A673 (cell line): Measurements from ENCODE around the gene SUSD6. TPM values are rescaled to one million over a fixed set of nuclear protein-coding genes. Genes with fewer than 3 reads are reported as not detected.

ENCODE experiments used
- BruUV-seq: library from RNA; stranded (reverse); fragments of 400-500 nt; replicated peaks from 2 replicates; lab custom pipeline; 2021; lab: Mats Ljungman, UMichigan
- CTCF ChIA-PET: fragments of 300-600 bp; sonication (Branson Sonifier 250); formaldehyde crosslinking; loops from one replicate; lab custom pipeline; 2022; ENCODE audit warnings: antibody characterized with exemption; lab: Charles Lee
- POLR2A ChIA-PET: fragments of 300-600 bp; sonication (Branson Sonifier 250); formaldehyde crosslinking; loops from one replicate; lab custom pipeline; 2022; ENCODE audit warnings: antibody characterized with exemption; ENCODE audit not compliant: low non-redundant PET; lab: Charles Lee
- DNase-seq: peaks from one replicate; pipeline ENCODE4 v3.0.0-alpha.2; 2015; ENCODE audit warnings: low spot score
- H3K27ac ChIP-seq: fragments of 200-600 bp; sonication (generic); 2 replicates; pipeline ENCODE4 v1.5.1; 2016; ENCODE audit warnings: mixed run types, low read depth, mild to moderate bottlenecking, mixed read lengths, antibody characterized with exemption, low read length; ENCODE audit not compliant: poor library complexity, severe bottlenecking
- H3K27me3 ChIP-seq: fragments of 200-600 bp; sonication (generic); replicated peaks from 2 replicates; pipeline ENCODE4 v1.6.1; 2017; ENCODE audit warnings: mixed run types, low read depth, mild to moderate bottlenecking, mixed read lengths, antibody characterized with exemption, low read length; ENCODE audit not compliant: insufficient read depth, poor library complexity
- H3K36me3 ChIP-seq: fragments of 200-600 bp; sonication (generic); 2 replicates; pipeline ENCODE4 v1.6.1; 2016; ENCODE audit warnings: mixed run types, mild to moderate bottlenecking, mixed read lengths, antibody characterized with exemption, low read length; ENCODE audit not compliant: insufficient read depth, poor library complexity, severe bottlenecking
- H3K4me1 ChIP-seq: fragments of 200-600 bp; sonication (generic); 2 replicates; pipeline ENCODE4 v1.6.1; 2017; ENCODE audit warnings: mixed run types, mild to moderate bottlenecking, mixed read lengths, antibody characterized with exemption, low read length; ENCODE audit not compliant: insufficient read depth, poor library complexity, severe bottlenecking
- H3K4me3 ChIP-seq: fragments of 200-600 bp; sonication (generic); 2 replicates; pipeline ENCODE4 v1.5.1; 2016; ENCODE audit warnings: low read depth, mixed run types, mild to moderate bottlenecking, mixed read lengths, low read length; ENCODE audit not compliant: poor library complexity, severe bottlenecking
- H3K9me3 ChIP-seq: fragments of 200-600 bp; sonication (generic); 2 replicates; pipeline ENCODE4 v1.6.1; 2016; ENCODE audit warnings: mixed run types, low read depth, mild to moderate bottlenecking, mixed read lengths, antibody characterized with exemption, low read length; ENCODE audit not compliant: poor library complexity, severe bottlenecking
- CTCF ChIP-seq: fragments of 300-800, 200-600 bp; sonication (generic); conservative IDR thresholded peaks from 2 replicates; pipeline ENCODE4 v1.5.1; 2017; ENCODE audit warnings: low read depth, mild to moderate bottlenecking, antibody characterized with exemption, low read length, moderate library complexity, mixed read lengths
- EZH2 ChIP-seq: fragments of 200-600 bp; sonication (generic); IDR thresholded peaks from 2 replicates; pipeline ENCODE4 v1.6.1; 2017; ENCODE audit warnings: borderline replicate concordance, low read depth, mild to moderate bottlenecking, mixed read lengths, antibody characterized with exemption, low read length; ENCODE audit not compliant: poor library complexity, severe bottlenecking
- intact Hi-C: fragments of 100-400 bp; cut with micrococcal nuclease; formaldehyde crosslinking; loops from one replicate; pipeline ENCODE4 v1.10.0; 2022; ENCODE audit not compliant: unreplicated experiment
- total RNA-seq: library from RNA; stranded (reverse); gene quantifications from 2 replicates; pipeline ENCODE4 v1.2.3, GENCODE V29; 2021

SUSD6 gene
- total RNA-seq, 1 experiment from 2014 or later: 9.2 TPM

GRCh38 chr14:69719501-69719951 lies 108.1 kb downstream of the SUSD6 start:
- Histone ChIP-seq H3K4me1 (peaks cover 28% of the 10 kb centered on the region), H3K4me3 (no peak overlapping the region), H3K9me3 (no peaks in the 10 kb centered on the region), H3K27ac (peak overlapping the region; percentile 66), H3K27me3 (no peaks in the 10 kb centered on the region), H3K36me3 (no peaks in the 10 kb centered on the region)
- ChIA-PET POLR2A (interaction anchor here (0.6 to 0.7 kb wide), 3 partner anchors 54 to 171 kb away, joined by 3 to 5 read pairs (median 4); no protein-coding TSS in a partner anchor), CTCF (no interaction called here)
- TF ChIP-seq CTCF (no peak), EZH2 (no peak)
- no TSS peak for BruUV-seq
- DNase-seq: peak; percentile 71
- intact Hi-C loops: no loop called here

DNA sequence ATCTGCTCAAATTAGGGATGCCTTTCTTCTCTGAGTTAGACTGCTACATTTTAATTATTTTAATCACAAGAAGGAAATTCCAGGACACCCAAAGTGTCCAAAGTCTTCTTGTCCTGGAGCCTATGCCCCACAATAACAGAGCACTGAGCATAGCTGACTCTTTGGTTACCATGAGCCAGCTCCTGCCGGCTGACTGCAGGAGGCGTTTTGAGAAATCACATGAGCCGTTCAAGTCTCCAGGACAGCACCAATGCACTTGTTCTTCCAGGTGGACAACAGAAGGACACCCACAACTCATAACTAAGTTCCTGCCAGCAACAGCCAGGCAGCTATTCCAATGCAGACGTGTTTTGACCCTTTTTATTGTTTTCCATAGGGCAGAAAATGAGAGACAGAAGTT lies 109.5 kb downstream of the SUSD6 start:
- no peak overlapping the region for H3K27ac ChIP-seq
- H3K9me3 ChIP-seq: no peaks in the 10 kb centered on the region
- no peak overlapping the region for H3K4me3 ChIP-seq
- peaks cover 26% of the 10 kb centered on the region for H3K4me1 ChIP-seq
- intact Hi-C loops: loop anchor here (10.0 kb wide), 1 partner anchor 476 kb away; no protein-coding TSS in a partner anchor
- DNase-seq: no peak
- no peaks in the 10 kb centered on the region for H3K27me3 ChIP-seq
- POLR2A ChIA-PET: no interaction called here
- TF ChIP-seq CTCF: no peak
- H3K36me3 ChIP-seq: no peaks in the 10 kb centered on the region
- CTCF ChIA-PET: no interaction called here
- no TSS peak for BruUV-seq

DNA sequence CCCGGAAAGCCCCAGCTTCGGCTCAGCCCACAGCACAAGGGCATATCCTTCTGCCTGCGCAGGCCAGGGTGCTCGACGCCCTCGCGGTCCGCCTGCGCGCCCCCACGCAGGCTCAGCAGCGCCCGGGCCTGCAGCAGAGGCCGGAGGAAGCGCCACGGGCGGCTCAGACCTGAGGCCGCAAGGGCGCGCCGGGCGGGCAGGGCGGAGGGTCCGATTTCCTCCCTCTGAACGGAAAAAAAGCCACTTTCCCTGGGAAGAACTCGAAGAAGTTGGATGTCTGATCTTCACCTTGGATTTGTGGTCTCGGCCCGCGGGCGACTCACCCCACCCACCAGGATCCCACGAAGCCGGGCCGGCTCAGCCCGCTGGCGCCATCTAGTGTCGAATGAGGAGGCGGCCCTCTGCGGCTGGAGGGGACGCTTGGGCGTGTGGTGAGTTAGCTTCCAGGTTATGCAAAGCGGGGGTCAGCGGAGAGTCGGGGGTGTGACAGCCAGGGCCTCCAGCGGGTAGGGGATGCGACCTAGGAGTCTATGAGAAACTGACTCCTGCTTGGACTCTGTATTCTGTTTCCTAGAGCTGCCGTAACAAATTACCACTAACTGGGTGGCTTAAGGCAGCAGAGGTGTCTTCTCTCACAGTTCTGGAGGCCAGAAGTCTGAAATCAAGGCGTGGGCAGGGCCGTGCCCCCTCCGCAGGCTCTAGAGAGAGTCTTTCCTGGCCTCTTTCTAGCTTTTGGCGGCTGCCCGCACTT lies 115.5 kb downstream of the SUSD6 start:
- Histone ChIP-seq H3K4me1 (peaks cover 3% of the 10 kb centered on the region), H3K36me3 (no peaks in the 10 kb centered on the region), H3K4me3 (peak overlapping the region; percentile 35), H3K27ac (no peak overlapping the region), H3K27me3 (no peaks in the 10 kb centered on the region), H3K9me3 (no peaks in the 10 kb centered on the region)
- ChIA-PET POLR2A (no interaction called here), CTCF (interaction anchor here (0.6 to 1.2 kb wide), 5 partner anchors 115 to 147 kb away, joined by 3 to 19 read pairs (median 3); no protein-coding TSS in a partner anchor)
- DNase-seq: peak; percentile 85
- TF ChIP-seq CTCF: peak; percentile 96
- TF ChIP-seq EZH2: no peak
- intact Hi-C loops: loop anchor here (1.0 to 10.0 kb wide), 2 partner anchors 142 to 482 kb away; no protein-coding TSS in a partner anchor
- BruUV-seq: no TSS peak
